WTC11 (cell line): ENCODE measurements around the gene CIBAR2. TPM values are rescaled to one million over a fixed set of nuclear protein-coding genes. Genes with fewer than 3 reads are reported as not detected.

Experiments used
- ATAC-seq: fragments of 200-7000 bp; cut with Tn5 transposase; 2 replicates; pipeline ENCODE4 v1.10.0; 2021; ENCODE audit warnings: mild to moderate bottlenecking, moderate library complexity
- CTCF ChIA-PET: fragments of 300-600 bp; sonication (Branson Sonifier 250); formaldehyde crosslinking; loops from one replicate; lab custom pipeline; 2021; ENCODE audit warnings: antibody characterized with exemption; lab: Charles Lee
- POLR2A ChIA-PET: fragments of 350-600 bp; sonication (Branson Sonifier 250); formaldehyde crosslinking; loops from one replicate; lab custom pipeline; 2021; ENCODE audit warnings: antibody characterized with exemption; lab: Charles Lee
- DNase-seq: peaks from one replicate; pipeline ENCODE4 v3.0.0; 2021; ENCODE audit warnings: low spot score
- H3K27ac Mint-ChIP-seq: 2 replicates; pipeline ENCODE4 v1.8.0; 2021; ENCODE audit warnings: mixed read lengths
- H3K27me3 Mint-ChIP-seq: 2 replicates; pipeline ENCODE4 v1.8.0; 2021; ENCODE audit warnings: low read depth, mild to moderate bottlenecking, moderate library complexity, mixed read lengths
- H3K36me3 Mint-ChIP-seq: 2 replicates; pipeline ENCODE4 v1.8.0; 2021; ENCODE audit warnings: mixed read lengths
- H3K4me1 Mint-ChIP-seq: 2 replicates; pipeline ENCODE4 v1.8.0; 2022; ENCODE audit warnings: mixed read lengths
- H3K4me3 Mint-ChIP-seq: 2 replicates; pipeline ENCODE4 v1.8.0; 2021; ENCODE audit warnings: mild to moderate bottlenecking, moderate library complexity, mixed read lengths
- H3K9me3 Mint-ChIP-seq: 2 replicates; pipeline ENCODE4 v1.8.0; 2021; ENCODE audit warnings: mixed read lengths
- ESRRA ChIP-seq: sonication (generic); formaldehyde crosslinking; IDR thresholded peaks from 2 replicates; pipeline ENCODE4 v1.8.1; 2022; ENCODE audit warnings: mild to moderate bottlenecking, missing genetic modification reagents, borderline replicate concordance
- GTF2I ChIP-seq: fragments of 250-450 bp; sonication (Bioruptor Pico); conservative IDR thresholded peaks from 2 replicates; pipeline ENCODE4 v1.4.0; 2021; ENCODE audit warnings: mild to moderate bottlenecking
- IRF2 ChIP-seq: sonication (generic); formaldehyde crosslinking; IDR thresholded peaks from 2 replicates; pipeline ENCODE4 v1.8.0; 2022; ENCODE audit warnings: low read depth, missing genetic modification reagents, borderline replicate concordance
- MXD4 ChIP-seq: fragments of 250-450 bp; sonication (Bioruptor Pico); IDR thresholded peaks from 2 replicates; pipeline ENCODE4 v1.8.0; 2021; ENCODE audit warnings: mild to moderate bottlenecking, moderate library complexity, borderline replicate concordance
- NFATC4 ChIP-seq: fragments of 250-450 bp; sonication (Bioruptor Pico); IDR thresholded peaks from 2 replicates; pipeline ENCODE4 v1.9.0; 2021; ENCODE audit warnings: mild to moderate bottlenecking
- OVOL2 ChIP-seq: fragments of 250-450 bp; sonication (Bioruptor Pico); IDR thresholded peaks from 2 replicates; pipeline ENCODE4 v1.9.0; 2021; ENCODE audit warnings: mild to moderate bottlenecking, borderline replicate concordance
- TCF7 ChIP-seq: sonication (generic); formaldehyde crosslinking; IDR thresholded peaks from 2 replicates; pipeline ENCODE4 v1.8.0; 2022; ENCODE audit warnings: mild to moderate bottlenecking, low read depth, missing genetic modification reagents, moderate library complexity
- TEAD1 ChIP-seq: sonication (generic); formaldehyde crosslinking; IDR thresholded peaks from 2 replicates; pipeline ENCODE4 v1.8.0; 2022; ENCODE audit warnings: mild to moderate bottlenecking, missing genetic modification reagents
- TEAD4 ChIP-seq: sonication (generic); formaldehyde crosslinking; IDR thresholded peaks from 2 replicates; pipeline ENCODE4 v1.8.0; 2022; ENCODE audit warnings: mild to moderate bottlenecking, missing genetic modification reagents
- ZNF671 ChIP-seq: fragments of 250-450 bp; sonication (Bioruptor Pico); IDR thresholded peaks from 2 replicates; pipeline ENCODE4 v1.8.0; 2021; ENCODE audit warnings: mild to moderate bottlenecking
- total RNA-seq: library from RNA; stranded (reverse); gene quantifications from 3 replicates; pipeline ENCODE4 v1.2.3, GENCODE V29; 2021
- TF ChIP-seq, protein P1 (sequence below): sonication (generic); formaldehyde crosslinking; IDR thresholded peaks from 2 replicates; pipeline ENCODE4 v1.8.1; 2023; ENCODE audit warnings: mild to moderate bottlenecking, missing genetic modification reagents, borderline replicate concordance
- TF ChIP-seq, protein P2 (sequence below): sonication (generic); formaldehyde crosslinking; IDR thresholded peaks from 2 replicates; pipeline ENCODE4 v1.8.0; 2023; ENCODE audit warnings: mild to moderate bottlenecking, missing genetic modification reagents
- TF ChIP-seq, protein P3 (sequence below): fragments of 250-450 bp; sonication (Bioruptor Pico); IDR thresholded peaks from 2 replicates; pipeline ENCODE4 v1.9.0; 2021; ENCODE audit warnings: moderate library complexity, mild to moderate bottlenecking, inconsistent platforms, borderline replicate concordance
- TF ChIP-seq, protein P4 (sequence below): sonication (generic); formaldehyde crosslinking; IDR thresholded peaks from 2 replicates; pipeline ENCODE4 v1.8.0; 2022; ENCODE audit warnings: missing genetic modification reagents
- TF ChIP-seq, protein P5 (sequence below): sonication (generic); formaldehyde crosslinking; conservative IDR thresholded peaks from 2 replicates; pipeline ENCODE4 v1.8.1; 2022; ENCODE audit warnings: mild to moderate bottlenecking, missing genetic modification reagents
- TF ChIP-seq, protein P6 (sequence below): sonication (generic); formaldehyde crosslinking; IDR thresholded peaks from 2 replicates; pipeline ENCODE4 v1.8.1; 2023; ENCODE audit warnings: mild to moderate bottlenecking, missing genetic modification reagents
- TF ChIP-seq, protein P7 (sequence below): sonication (generic); formaldehyde crosslinking; IDR thresholded peaks from 2 replicates; pipeline ENCODE4 v1.8.1; 2022; ENCODE audit warnings: mild to moderate bottlenecking, moderate library complexity, missing genetic modification reagents
- TF ChIP-seq, protein P8 (sequence below): sonication (generic); formaldehyde crosslinking; IDR thresholded peaks from 2 replicates; pipeline ENCODE4 v1.8.1; 2023; ENCODE audit warnings: mild to moderate bottlenecking, missing genetic modification reagents, moderate library complexity
- TF ChIP-seq, protein P9 (sequence below): fragments of 250-450 bp; sonication (Bioruptor Pico); IDR thresholded peaks from 2 replicates; pipeline ENCODE4 v1.9.0; 2021; ENCODE audit warnings: mild to moderate bottlenecking

Gene CIBAR2
- total RNA-seq, 1 experiment from 2014 or later = not detected

DNA sequence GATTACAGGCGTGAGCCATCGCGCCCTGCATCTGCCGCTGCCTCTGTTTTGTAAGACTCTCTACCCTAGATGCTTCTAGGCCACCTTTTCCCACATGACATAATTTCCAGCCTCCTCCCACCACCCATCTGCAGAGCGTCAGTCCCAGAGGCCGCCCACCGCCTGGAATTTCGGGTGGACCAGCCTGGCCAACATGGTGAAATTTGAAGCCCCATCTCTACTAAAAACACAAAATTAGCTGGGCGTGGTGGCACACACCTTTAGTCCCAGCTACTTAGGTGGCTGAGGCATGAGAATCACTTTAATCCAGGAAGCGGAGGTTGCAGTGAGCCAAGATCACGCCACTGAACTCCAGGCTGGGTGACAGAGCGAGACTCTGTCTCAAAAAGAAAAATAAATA, 5.1 kb upstream of the CIBAR2 start:
- CTCF ChIA-PET = no interaction called here
- H3K27ac Mint-ChIP-seq = no peak overlapping the region
- ATAC-seq (no peak), DNase-seq (no peak)
- H3K4me3 Mint-ChIP-seq = no peak overlapping the region
- POLR2A ChIA-PET = no interaction called here
- H3K9me3 Mint-ChIP-seq = no peaks in the 10 kb centered on the region
- peaks cover 10% of the 10 kb centered on the region for H3K4me1 Mint-ChIP-seq
- TF ChIP-seq TEAD4 (no peak), NFATC4 (no peak), IRF2 (no peak), OVOL2 (no peak), GTF2I (CRISPR knock-in tag) (no peak), ZNF671 (CRISPR knock-in tag) (no peak), MXD4 (CRISPR knock-in tag) (no peak), TEAD1 (no peak), ESRRA (CRISPR knock-in tag) (no peak), TCF7 (CRISPR knock-in tag) (no peak)
- TF ChIP-seq, protein P1, sequence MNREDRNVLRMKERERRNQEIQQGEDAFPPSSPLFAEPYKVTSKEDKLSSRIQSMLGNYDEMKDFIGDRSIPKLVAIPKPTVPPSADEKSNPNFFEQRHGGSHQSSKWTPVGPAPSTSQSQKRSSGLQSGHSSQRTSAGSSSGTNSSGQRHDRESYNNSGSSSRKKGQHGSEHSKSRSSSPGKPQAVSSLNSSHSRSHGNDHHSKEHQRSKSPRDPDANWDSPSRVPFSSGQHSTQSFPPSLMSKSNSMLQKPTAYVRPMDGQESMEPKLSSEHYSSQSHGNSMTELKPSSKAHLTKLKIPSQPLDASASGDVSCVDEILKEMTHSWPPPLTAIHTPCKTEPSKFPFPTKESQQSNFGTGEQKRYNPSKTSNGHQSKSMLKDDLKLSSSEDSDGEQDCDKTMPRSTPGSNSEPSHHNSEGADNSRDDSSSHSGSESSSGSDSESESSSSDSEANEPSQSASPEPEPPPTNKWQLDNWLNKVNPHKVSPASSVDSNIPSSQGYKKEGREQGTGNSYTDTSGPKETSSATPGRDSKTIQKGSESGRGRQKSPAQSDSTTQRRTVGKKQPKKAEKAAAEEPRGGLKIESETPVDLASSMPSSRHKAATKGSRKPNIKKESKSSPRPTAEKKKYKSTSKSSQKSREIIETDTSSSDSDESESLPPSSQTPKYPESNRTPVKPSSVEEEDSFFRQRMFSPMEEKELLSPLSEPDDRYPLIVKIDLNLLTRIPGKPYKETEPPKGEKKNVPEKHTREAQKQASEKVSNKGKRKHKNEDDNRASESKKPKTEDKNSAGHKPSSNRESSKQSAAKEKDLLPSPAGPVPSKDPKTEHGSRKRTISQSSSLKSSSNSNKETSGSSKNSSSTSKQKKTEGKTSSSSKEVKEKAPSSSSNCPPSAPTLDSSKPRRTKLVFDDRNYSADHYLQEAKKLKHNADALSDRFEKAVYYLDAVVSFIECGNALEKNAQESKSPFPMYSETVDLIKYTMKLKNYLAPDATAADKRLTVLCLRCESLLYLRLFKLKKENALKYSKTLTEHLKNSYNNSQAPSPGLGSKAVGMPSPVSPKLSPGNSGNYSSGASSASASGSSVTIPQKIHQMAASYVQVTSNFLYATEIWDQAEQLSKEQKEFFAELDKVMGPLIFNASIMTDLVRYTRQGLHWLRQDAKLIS (CRISPR knock-in tag) = no peak
- TF ChIP-seq, protein P2, sequence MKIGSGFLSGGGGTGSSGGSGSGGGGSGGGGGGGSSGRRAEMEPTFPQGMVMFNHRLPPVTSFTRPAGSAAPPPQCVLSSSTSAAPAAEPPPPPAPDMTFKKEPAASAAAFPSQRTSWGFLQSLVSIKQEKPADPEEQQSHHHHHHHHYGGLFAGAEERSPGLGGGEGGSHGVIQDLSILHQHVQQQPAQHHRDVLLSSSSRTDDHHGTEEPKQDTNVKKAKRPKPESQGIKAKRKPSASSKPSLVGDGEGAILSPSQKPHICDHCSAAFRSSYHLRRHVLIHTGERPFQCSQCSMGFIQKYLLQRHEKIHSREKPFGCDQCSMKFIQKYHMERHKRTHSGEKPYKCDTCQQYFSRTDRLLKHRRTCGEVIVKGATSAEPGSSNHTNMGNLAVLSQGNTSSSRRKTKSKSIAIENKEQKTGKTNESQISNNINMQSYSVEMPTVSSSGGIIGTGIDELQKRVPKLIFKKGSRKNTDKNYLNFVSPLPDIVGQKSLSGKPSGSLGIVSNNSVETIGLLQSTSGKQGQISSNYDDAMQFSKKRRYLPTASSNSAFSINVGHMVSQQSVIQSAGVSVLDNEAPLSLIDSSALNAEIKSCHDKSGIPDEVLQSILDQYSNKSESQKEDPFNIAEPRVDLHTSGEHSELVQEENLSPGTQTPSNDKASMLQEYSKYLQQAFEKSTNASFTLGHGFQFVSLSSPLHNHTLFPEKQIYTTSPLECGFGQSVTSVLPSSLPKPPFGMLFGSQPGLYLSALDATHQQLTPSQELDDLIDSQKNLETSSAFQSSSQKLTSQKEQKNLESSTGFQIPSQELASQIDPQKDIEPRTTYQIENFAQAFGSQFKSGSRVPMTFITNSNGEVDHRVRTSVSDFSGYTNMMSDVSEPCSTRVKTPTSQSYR (CRISPR knock-in tag) = no peak
- TF ChIP-seq, protein P3, sequence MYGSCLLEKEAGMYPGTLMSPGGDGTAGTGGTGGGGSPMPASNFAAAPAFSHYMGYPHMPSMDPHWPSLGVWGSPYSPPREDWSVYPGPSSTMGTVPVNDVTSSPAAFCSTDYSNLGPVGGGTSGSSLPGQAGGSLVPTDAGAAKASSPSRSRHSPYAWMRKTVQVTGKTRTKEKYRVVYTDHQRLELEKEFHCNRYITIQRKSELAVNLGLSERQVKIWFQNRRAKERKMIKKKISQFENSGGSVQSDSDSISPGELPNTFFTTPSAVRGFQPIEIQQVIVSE = no peak
- TF ChIP-seq, protein P4, sequence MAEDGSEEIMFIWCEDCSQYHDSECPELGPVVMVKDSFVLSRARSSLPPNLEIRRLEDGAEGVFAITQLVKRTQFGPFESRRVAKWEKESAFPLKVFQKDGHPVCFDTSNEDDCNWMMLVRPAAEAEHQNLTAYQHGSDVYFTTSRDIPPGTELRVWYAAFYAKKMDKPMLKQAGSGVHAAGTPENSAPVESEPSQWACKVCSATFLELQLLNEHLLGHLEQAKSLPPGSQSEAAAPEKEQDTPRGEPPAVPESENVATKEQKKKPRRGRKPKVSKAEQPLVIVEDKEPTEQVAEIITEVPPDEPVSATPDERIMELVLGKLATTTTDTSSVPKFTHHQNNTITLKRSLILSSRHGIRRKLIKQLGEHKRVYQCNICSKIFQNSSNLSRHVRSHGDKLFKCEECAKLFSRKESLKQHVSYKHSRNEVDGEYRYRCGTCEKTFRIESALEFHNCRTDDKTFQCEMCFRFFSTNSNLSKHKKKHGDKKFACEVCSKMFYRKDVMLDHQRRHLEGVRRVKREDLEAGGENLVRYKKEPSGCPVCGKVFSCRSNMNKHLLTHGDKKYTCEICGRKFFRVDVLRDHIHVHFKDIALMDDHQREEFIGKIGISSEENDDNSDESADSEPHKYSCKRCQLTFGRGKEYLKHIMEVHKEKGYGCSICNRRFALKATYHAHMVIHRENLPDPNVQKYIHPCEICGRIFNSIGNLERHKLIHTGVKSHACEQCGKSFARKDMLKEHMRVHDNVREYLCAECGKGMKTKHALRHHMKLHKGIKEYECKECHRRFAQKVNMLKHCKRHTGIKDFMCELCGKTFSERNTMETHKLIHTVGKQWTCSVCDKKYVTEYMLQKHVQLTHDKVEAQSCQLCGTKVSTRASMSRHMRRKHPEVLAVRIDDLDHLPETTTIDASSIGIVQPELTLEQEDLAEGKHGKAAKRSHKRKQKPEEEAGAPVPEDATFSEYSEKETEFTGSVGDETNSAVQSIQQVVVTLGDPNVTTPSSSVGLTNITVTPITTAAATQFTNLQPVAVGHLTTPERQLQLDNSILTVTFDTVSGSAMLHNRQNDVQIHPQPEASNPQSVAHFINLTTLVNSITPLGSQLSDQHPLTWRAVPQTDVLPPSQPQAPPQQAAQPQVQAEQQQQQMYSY (CRISPR knock-in tag) = no peak
- TF ChIP-seq, protein P5, sequence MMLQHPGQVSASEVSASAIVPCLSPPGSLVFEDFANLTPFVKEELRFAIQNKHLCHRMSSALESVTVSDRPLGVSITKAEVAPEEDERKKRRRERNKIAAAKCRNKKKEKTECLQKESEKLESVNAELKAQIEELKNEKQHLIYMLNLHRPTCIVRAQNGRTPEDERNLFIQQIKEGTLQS (CRISPR knock-in tag) = no peak
- TF ChIP-seq, protein P6, sequence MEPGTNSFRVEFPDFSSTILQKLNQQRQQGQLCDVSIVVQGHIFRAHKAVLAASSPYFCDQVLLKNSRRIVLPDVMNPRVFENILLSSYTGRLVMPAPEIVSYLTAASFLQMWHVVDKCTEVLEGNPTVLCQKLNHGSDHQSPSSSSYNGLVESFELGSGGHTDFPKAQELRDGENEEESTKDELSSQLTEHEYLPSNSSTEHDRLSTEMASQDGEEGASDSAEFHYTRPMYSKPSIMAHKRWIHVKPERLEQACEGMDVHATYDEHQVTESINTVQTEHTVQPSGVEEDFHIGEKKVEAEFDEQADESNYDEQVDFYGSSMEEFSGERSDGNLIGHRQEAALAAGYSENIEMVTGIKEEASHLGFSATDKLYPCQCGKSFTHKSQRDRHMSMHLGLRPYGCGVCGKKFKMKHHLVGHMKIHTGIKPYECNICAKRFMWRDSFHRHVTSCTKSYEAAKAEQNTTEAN = no peak
- TF ChIP-seq, protein P7, sequence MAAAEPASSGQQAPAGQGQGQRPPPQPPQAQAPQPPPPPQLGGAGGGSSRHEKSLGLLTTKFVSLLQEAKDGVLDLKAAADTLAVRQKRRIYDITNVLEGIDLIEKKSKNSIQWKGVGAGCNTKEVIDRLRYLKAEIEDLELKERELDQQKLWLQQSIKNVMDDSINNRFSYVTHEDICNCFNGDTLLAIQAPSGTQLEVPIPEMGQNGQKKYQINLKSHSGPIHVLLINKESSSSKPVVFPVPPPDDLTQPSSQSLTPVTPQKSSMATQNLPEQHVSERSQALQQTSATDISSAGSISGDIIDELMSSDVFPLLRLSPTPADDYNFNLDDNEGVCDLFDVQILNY (CRISPR knock-in tag) = no peak
- TF ChIP-seq, protein P8, sequence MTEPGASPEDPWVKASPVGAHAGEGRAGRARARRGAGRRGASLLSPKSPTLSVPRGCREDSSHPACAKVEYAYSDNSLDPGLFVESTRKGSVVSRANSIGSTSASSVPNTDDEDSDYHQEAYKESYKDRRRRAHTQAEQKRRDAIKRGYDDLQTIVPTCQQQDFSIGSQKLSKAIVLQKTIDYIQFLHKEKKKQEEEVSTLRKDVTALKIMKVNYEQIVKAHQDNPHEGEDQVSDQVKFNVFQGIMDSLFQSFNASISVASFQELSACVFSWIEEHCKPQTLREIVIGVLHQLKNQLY (CRISPR knock-in tag) = no peak
- TF ChIP-seq, protein P9, sequence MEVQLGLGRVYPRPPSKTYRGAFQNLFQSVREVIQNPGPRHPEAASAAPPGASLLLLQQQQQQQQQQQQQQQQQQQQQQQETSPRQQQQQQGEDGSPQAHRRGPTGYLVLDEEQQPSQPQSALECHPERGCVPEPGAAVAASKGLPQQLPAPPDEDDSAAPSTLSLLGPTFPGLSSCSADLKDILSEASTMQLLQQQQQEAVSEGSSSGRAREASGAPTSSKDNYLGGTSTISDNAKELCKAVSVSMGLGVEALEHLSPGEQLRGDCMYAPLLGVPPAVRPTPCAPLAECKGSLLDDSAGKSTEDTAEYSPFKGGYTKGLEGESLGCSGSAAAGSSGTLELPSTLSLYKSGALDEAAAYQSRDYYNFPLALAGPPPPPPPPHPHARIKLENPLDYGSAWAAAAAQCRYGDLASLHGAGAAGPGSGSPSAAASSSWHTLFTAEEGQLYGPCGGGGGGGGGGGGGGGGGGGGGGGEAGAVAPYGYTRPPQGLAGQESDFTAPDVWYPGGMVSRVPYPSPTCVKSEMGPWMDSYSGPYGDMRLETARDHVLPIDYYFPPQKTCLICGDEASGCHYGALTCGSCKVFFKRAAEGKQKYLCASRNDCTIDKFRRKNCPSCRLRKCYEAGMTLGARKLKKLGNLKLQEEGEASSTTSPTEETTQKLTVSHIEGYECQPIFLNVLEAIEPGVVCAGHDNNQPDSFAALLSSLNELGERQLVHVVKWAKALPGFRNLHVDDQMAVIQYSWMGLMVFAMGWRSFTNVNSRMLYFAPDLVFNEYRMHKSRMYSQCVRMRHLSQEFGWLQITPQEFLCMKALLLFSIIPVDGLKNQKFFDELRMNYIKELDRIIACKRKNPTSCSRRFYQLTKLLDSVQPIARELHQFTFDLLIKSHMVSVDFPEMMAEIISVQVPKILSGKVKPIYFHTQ (CRISPR knock-in tag) = no peak
- no peaks in the 10 kb centered on the region for H3K27me3 Mint-ChIP-seq
- H3K36me3 Mint-ChIP-seq = no peaks in the 10 kb centered on the region
